Right atrium auricular region (tissue), 2 donors: Measurements from ENCODE around the gene PLEKHH2. TPM values are rescaled to one million over a fixed set of nuclear protein-coding genes. Genes with fewer than 3 reads are reported as not detected.
A peak's percentile ranks its signal among the peaks of the same experiment; 100 is the strongest.
"Not testable (repeated sequence)": the region's sequence is repeated elsewhere in the genome, so short reads cannot be mapped to it uniquely, and the experiment has no call there.

Experiments used
- DNase-seq: peaks from one replicate; pipeline ENCODE4 v3.0.0-alpha.2; 2019; ENCODE audit warnings: low spot score
- H3K27ac ChIP-seq, 2 donors: fragments of 200-600 bp; sonication (generic); 1 replicate in 1 of 2; 2 replicates in 1 of 2; pipeline ENCODE4 v1.5.1; 2016 to 2019
- H3K27me3 ChIP-seq, 2 donors: fragments of 200-600 bp; sonication (generic); one replicate each; pipeline versions ENCODE4 v1.5.1 to v1.6.0; 2017 to 2019
- H3K36me3 ChIP-seq: fragments of 200-600 bp; sonication (generic); one replicate; pipeline ENCODE4 v1.5.1; 2016
- H3K4me1 ChIP-seq, 2 donors: fragments of 200-600 bp; sonication (generic); one replicate each; pipeline versions ENCODE4 v1.5.1 to v1.6.0; 2017 to 2019
- H3K4me3 ChIP-seq, 2 donors: fragments of 200-600 bp; sonication (generic); 1 replicate in 1 of 2; 2 replicates in 1 of 2; pipeline ENCODE4 v1.5.1; 2017 to 2019; ENCODE audit warnings: mild to moderate bottlenecking in 1 of 2, moderate library complexity in 1 of 2
- H3K9me3 ChIP-seq, 2 donors: fragments of 200-600 bp; sonication (generic); one replicate each; pipeline ENCODE4 v1.5.1; 2019
- CTCF ChIP-seq, 2 donors: fragments of 200-600 bp; sonication (generic); IDR thresholded peaks; one replicate each; pipeline ENCODE4 v1.5.1; 2019; ENCODE audit warnings: antibody characterized with exemption in 2 of 2
- total RNA-seq, 2 donors: library from RNA; depleted of rRNA; stranded (reverse); fragments of >200 nt; gene quantifications; one replicate each; pipeline ENCODE4 v1.1.0, GENCODE V29; 2016

Gene PLEKHH2
- total RNA-seq, 2 donors from 2014 or later, result 4.7 to 4.8 TPM

GRCh38 chr2:43685357-43685756 is 48.3 kb downstream of the PLEKHH2 start:
- no peaks in the 10 kb centered on the region for H3K36me3 ChIP-seq
- no peak for TF ChIP-seq CTCF (IDR thresholded peaks at IDR 0.05)
- H3K27ac ChIP-seq, result no peak overlapping the region

GRCh38 chr2:43689999-43690398 is 52.9 kb downstream of the PLEKHH2 start:
- Histone ChIP-seq H3K9me3 (no peaks in the 10 kb centered on the region), H3K4me3 (no peak overlapping the region), H3K27ac (no peak overlapping the region), H3K4me1 (no peaks in the 10 kb centered on the region), H3K27me3 (no peaks in the 10 kb centered on the region), H3K36me3 (no peaks in the 10 kb centered on the region)
- DNase-seq, result no peak
- no peak for TF ChIP-seq CTCF (IDR thresholded peaks at IDR 0.05)

More at GRCh38 chr2:43685357-43685756, 48.3 kb downstream of the PLEKHH2 start:
- no peaks in the 10 kb centered on the region for H3K4me1 ChIP-seq
- DNase-seq, result no peak
- H3K4me3 ChIP-seq, result no peak overlapping the region
- no peaks in the 10 kb centered on the region for H3K27me3 ChIP-seq
- H3K9me3 ChIP-seq, result no peaks in the 10 kb centered on the region

GRCh38 chr2:43692428-43692994 is 55.5 kb downstream of the PLEKHH2 start:
- no peaks in the 10 kb centered on the region for H3K36me3 ChIP-seq
- no peak overlapping the region for H3K27ac ChIP-seq
- no peaks in the 10 kb centered on the region for H3K9me3 ChIP-seq
- no peak overlapping the region for H3K4me3 ChIP-seq
- no peak for DNase-seq
- H3K4me1 ChIP-seq, result no peaks in the 10 kb centered on the region
- no peaks in the 10 kb centered on the region for H3K27me3 ChIP-seq
- TF ChIP-seq CTCF (IDR thresholded peaks at IDR 0.05), result no peak

GRCh38 chr2:43698140-43698539 is 61.1 kb downstream of the PLEKHH2 start:
- not testable (repeated sequence) for H3K36me3 ChIP-seq, H3K9me3 ChIP-seq, H3K4me3 ChIP-seq, H3K27ac ChIP-seq, H3K27me3 ChIP-seq, DNase-seq
- peaks cover 0 to 11% of the 10 kb centered on the region in 2 donors for H3K4me1 ChIP-seq

GRCh38 chr2:43699761-43700160 is 62.7 kb downstream of the PLEKHH2 start:
- H3K4me1 ChIP-seq, result peaks cover 0 to 11% of the 10 kb centered on the region in 2 donors
- DNase-seq, result no peak
- H3K4me3 ChIP-seq, result no peak overlapping the region
- no peaks in the 10 kb centered on the region for H3K9me3 ChIP-seq
- H3K36me3 ChIP-seq, result no peaks in the 10 kb centered on the region
- peak overlapping the region in 1 of 2 donors; percentile 41 for H3K27ac ChIP-seq
- TF ChIP-seq CTCF (IDR thresholded peaks at IDR 0.05), result no peak
- H3K27me3 ChIP-seq, result no peaks in the 10 kb centered on the region

GRCh38 chr2:43701111-43701510 is 64.1 kb downstream of the PLEKHH2 start:
- Histone ChIP-seq H3K4me3 (no peak overlapping the region), H3K9me3 (no peaks in the 10 kb centered on the region), H3K36me3 (no peaks in the 10 kb centered on the region), H3K27ac (no peak overlapping the region), H3K27me3 (no peaks in the 10 kb centered on the region), H3K4me1 (peaks cover 0 to 11% of the 10 kb centered on the region in 2 donors)
- DNase-seq, result no peak
- no peak for TF ChIP-seq CTCF (IDR thresholded peaks at IDR 0.05)
